GM12891 (cell line): ENCODE measurements around the gene ABCB1.
"Not testable (repeated sequence)": the region's sequence is repeated elsewhere in the genome, so short reads cannot be mapped to it uniquely, and the experiment has no call there.

Experiments used
- POLR2A ChIP-seq: IDR thresholded peaks from 2 replicates; pipeline ENCODE4 v1.6.1; 2011; ENCODE audit warnings: low read depth, low read length, control low read depth
- POLR2AphosphoS5 ChIP-seq: IDR thresholded peaks from 2 replicates; pipeline ENCODE4 v1.6.1; 2011; ENCODE audit warnings: low read depth, low read length, control low read depth
- POU2F2 ChIP-seq: IDR thresholded peaks from 2 replicates; pipeline ENCODE4 v1.6.1; 2011; ENCODE audit warnings: low read depth, mild to moderate bottlenecking, control low read depth, low read length, moderate library complexity
- TAF1 ChIP-seq: IDR thresholded peaks from 2 replicates; pipeline ENCODE4 v1.6.1; 2011; ENCODE audit warnings: low read depth, low read length, control low read depth

DNA sequence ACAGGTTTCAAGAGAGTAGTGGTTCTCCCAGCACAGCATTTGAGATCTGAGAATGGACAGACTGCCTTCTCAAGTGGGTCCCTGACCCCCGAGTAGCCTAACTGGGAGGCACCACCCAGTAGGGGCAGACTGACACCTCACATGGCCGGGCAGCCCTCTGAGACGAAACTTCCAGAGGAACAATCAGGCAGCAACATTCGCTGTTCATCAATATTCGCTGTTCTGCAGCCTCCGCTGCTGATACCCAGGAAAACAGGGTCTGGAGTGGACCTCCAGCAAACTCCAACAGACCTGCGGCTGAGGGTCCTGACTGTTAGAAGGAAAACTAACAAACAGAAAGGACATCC is 135.2 kb downstream of the ABCB1 start:
- not testable (repeated sequence) for TF ChIP-seq POLR2A, TAF1, POLR2AphosphoS5, POU2F2
